ENCODE measurements around the gene UAP1. TPM values are rescaled to one million over a fixed set of nuclear protein-coding genes. Genes with fewer than 3 reads are reported as not detected.

The UAP1 gene
- total and polyA plus RNA-seq, 2 experiments from 2014 or later: 406 to 534 TPM

- no peak overlapping the region for H2AFZ ChIP-seq
- H3K4me1 ChIP-seq (ENCODE audit: insufficient read depth): peaks cover 53% of the 10 kb centered on the region
- in situ Hi-C loops (cut with MboI): no loop called here
- peaks cover 45% of the 10 kb centered on the region for H3K36me3 ChIP-seq (ENCODE audit: low read depth)
- H3K9ac ChIP-seq: peak overlapping the region; percentile 97
- peaks cover 82% of the 10 kb centered on the region for H3K79me2 ChIP-seq (ENCODE audit: insufficient read depth)
- no peaks in the 10 kb centered on the region for H3K9me3 ChIP-seq (ENCODE audit: low read depth)
- H3F3A ChIP-seq (ENCODE audit: insufficient read depth): peaks cover 84% of the 10 kb centered on the region
- no peak for TF ChIP-seq EZH2phosphoT487 (IDR thresholded peaks at IDR 0.05; ENCODE audit: insufficient read depth, low read depth)
- no peak for TF ChIP-seq EZH2 (IDR thresholded peaks at IDR 0.05; ENCODE audit: insufficient read depth, poor library complexity, severe bottlenecking)
- peak; percentile 60 for DNase-seq
- peaks cover 44% of the 10 kb centered on the region; the same call in 1 of the 2 replicates for H4K20me1 ChIP-seq (ENCODE audit: insufficient read depth)
- peak overlapping the region; percentile 87 for H3K4me2 ChIP-seq (ENCODE audit: unreplicated experiment)
- WGBS, 2 experiments (ENCODE audit: low coverage in 1 of 2, low lambda C conversion rate in 2 of 2, missing lambda C conversion rate in 2 of 2): 60 to 63% methylated on average over 5 of the region's 5 CpGs
- no peaks in the 10 kb centered on the region for H3K27me3 ChIP-seq (replicated peaks; ENCODE audit: insufficient read depth)
- no peaks in the 10 kb centered on the region for H3K9me2 ChIP-seq (ENCODE audit: insufficient read depth)
- peak overlapping the region; percentile 88 for H3K4me3 ChIP-seq
- peak overlapping the region; percentile 98 for H3K27ac ChIP-seq
These were observed 3.3 kb downstream of the UAP1 start for GRCh38 chr1:162564762-162565218.

- DNase-seq: no peak
- Histone ChIP-seq H3K4me1 (ENCODE audit: insufficient read depth) (peaks cover 55% of the 10 kb centered on the region), H3K27ac (0 out of 2 replicates have a peak overlapping the region, but pooled peaks have one; percentile 98), H3K36me3 (ENCODE audit: low read depth) (peaks cover 50% of the 10 kb centered on the region), H3K4me2 (ENCODE audit: unreplicated experiment) (peak overlapping the region; percentile 87), H2AFZ (no peak overlapping the region), H3K9ac (peak overlapping the region; percentile 97), H3K79me2 (ENCODE audit: insufficient read depth) (peaks cover 89% of the 10 kb centered on the region), H3K9me3 (ENCODE audit: low read depth) (no peaks in the 10 kb centered on the region), H3K27me3 (replicated peaks; ENCODE audit: insufficient read depth) (no peaks in the 10 kb centered on the region), H3K4me3 (peak overlapping the region; percentile 88), H4K20me1 (ENCODE audit: insufficient read depth) (peaks cover 44% of the 10 kb centered on the region; the same call in 1 of the 2 replicates), H3F3A (ENCODE audit: insufficient read depth) (peaks cover 86% of the 10 kb centered on the region), H3K9me2 (ENCODE audit: insufficient read depth) (no peaks in the 10 kb centered on the region)
- TF ChIP-seq EZH2phosphoT487 (IDR thresholded peaks at IDR 0.05; ENCODE audit: insufficient read depth, low read depth) (no peak), EZH2 (IDR thresholded peaks at IDR 0.05; ENCODE audit: insufficient read depth, poor library complexity, severe bottlenecking) (no peak)
- in situ Hi-C loops (cut with MboI): no loop called here
These were observed 3.9 kb downstream of the UAP1 start for GRCh38 chr1:162565460-162565859.

- peaks cover 96% of the 10 kb centered on the region for H3F3A ChIP-seq (ENCODE audit: insufficient read depth)
- H3K9me2 ChIP-seq (ENCODE audit: insufficient read depth): no peaks in the 10 kb centered on the region
- H3K4me1 ChIP-seq (ENCODE audit: insufficient read depth): peaks cover 65% of the 10 kb centered on the region
- H2AFZ ChIP-seq: no peak overlapping the region
- H3K9ac ChIP-seq: no peak overlapping the region
- peaks cover 44% of the 10 kb centered on the region; the same call in 1 of the 2 replicates for H4K20me1 ChIP-seq (ENCODE audit: insufficient read depth)
- peak overlapping the region; percentile 87 for H3K4me2 ChIP-seq (ENCODE audit: unreplicated experiment)
- no peak for TF ChIP-seq EZH2 (IDR thresholded peaks at IDR 0.05; ENCODE audit: insufficient read depth, poor library complexity, severe bottlenecking)
- no peak for TF ChIP-seq EZH2phosphoT487 (IDR thresholded peaks at IDR 0.05; ENCODE audit: insufficient read depth, low read depth)
- in situ Hi-C loops (cut with MboI): no loop called here
- DNase-seq: no peak
- peak overlapping the region; percentile 14 for H3K4me3 ChIP-seq
- peaks cover 100% of the 10 kb centered on the region for H3K79me2 ChIP-seq (ENCODE audit: insufficient read depth)
- peaks cover 65% of the 10 kb centered on the region for H3K36me3 ChIP-seq (ENCODE audit: low read depth)
- no peak overlapping the region for H3K27ac ChIP-seq
- no peaks in the 10 kb centered on the region for H3K9me3 ChIP-seq (ENCODE audit: low read depth)
- WGBS, 2 experiments (ENCODE audit: low coverage in 1 of 2, low lambda C conversion rate in 2 of 2, missing lambda C conversion rate in 2 of 2): 91 to 100% methylated on average over 1 of the region's 1 CpG
- no peaks in the 10 kb centered on the region for H3K27me3 ChIP-seq (replicated peaks; ENCODE audit: insufficient read depth)
These were observed 5.3 kb downstream of the UAP1 start for GRCh38 chr1:162566870-162567269.

- Histone ChIP-seq H4K20me1 (ENCODE audit: insufficient read depth) (peaks cover 52% of the 10 kb centered on the region; the same call in 1 of the 2 replicates), H3K9me2 (ENCODE audit: insufficient read depth) (no peaks in the 10 kb centered on the region), H3K36me3 (ENCODE audit: low read depth) (peaks cover 73% of the 10 kb centered on the region), H3K4me2 (ENCODE audit: unreplicated experiment) (peak overlapping the region; percentile 10), H3K4me1 (ENCODE audit: insufficient read depth) (peaks cover 83% of the 10 kb centered on the region), H3K9ac (no peak overlapping the region), H2AFZ (no peak overlapping the region), H3K9me3 (ENCODE audit: low read depth) (no peaks in the 10 kb centered on the region), H3K4me3 (0 out of 2 replicates have a peak overlapping the region, but pooled peaks have one; percentile 3), H3K27ac (no peak overlapping the region), H3K79me2 (ENCODE audit: insufficient read depth) (peaks cover 100% of the 10 kb centered on the region), H3K27me3 (replicated peaks; ENCODE audit: insufficient read depth) (no peaks in the 10 kb centered on the region), H3F3A (ENCODE audit: insufficient read depth) (peaks cover 94% of the 10 kb centered on the region)
- TF ChIP-seq EZH2phosphoT487 (IDR thresholded peaks at IDR 0.05; ENCODE audit: insufficient read depth, low read depth) (no peak), EZH2 (IDR thresholded peaks at IDR 0.05; ENCODE audit: insufficient read depth, poor library complexity, severe bottlenecking) (no peak)
- no peak for DNase-seq
- 80 to 85% methylated on average over 4 of the region's 4 CpGs for WGBS, 2 experiments (ENCODE audit: low coverage in 1 of 2, low lambda C conversion rate in 2 of 2, missing lambda C conversion rate in 2 of 2)
- in situ Hi-C loops (cut with MboI): no loop called here
These were observed 7.3 kb downstream of the UAP1 start for GRCh38 chr1:162568802-162569201.

Data from GM23248 (cell line).